Mucosa of gallbladder (tissue), 1 donor: ENCODE measurements around the gene GJA5. TPM values are rescaled to one million over a fixed set of nuclear protein-coding genes. Genes with fewer than 3 reads are reported as not detected.

Source experiments
- DNase-seq: peaks from one replicate; pipeline ENCODE4 v3.0.0-alpha.2; 2020; ENCODE audit warnings: low spot score
- total RNA-seq: library from RNA; stranded (reverse); gene quantifications from one replicate; pipeline ENCODE4 v1.2.1, GENCODE V29; 2021
- donor health status: DM: no; HTN: no; CAD: no.

Gene GJA5
- total RNA-seq, 1 donor from 2014 or later, result 8.8 TPM

DNA sequence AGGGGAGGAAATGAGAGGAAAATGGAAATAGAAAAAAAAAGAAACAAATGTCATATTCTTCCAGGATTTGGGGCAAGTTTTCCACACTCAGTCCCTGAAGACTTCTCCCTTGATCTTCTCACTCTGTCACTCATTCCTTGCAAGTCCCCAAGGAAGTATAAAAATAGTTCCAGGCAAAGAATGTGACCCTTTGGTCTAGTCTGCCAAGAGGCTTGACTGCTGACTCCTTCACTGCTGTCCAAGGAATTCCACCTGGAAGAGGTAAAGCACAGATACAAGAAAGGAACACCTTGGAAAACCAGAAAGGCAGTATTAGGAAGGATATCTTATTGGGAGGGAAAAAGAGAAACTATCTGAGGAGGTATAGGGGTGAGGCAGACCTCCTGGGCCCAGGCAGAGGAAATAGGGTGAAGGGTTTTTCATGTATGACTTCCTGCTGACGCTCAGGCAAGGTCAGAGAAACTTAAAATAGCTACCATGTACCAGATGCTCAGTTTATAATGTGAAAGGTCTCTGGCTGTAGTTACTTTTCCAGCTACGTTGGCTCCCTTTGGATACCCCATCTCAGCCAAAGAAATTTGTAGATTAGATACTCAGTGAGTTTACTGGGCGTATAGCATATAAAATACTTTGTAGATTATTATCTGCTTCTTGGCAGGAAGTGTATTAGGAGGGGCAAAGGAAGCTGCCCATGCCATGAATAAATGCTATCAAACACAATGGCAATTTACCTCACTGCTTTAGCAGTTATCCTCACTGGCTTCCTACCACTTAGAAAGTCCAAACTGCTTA is 2.0 kb upstream of the GJA5 start:
- no peak for DNase-seq

DNA sequence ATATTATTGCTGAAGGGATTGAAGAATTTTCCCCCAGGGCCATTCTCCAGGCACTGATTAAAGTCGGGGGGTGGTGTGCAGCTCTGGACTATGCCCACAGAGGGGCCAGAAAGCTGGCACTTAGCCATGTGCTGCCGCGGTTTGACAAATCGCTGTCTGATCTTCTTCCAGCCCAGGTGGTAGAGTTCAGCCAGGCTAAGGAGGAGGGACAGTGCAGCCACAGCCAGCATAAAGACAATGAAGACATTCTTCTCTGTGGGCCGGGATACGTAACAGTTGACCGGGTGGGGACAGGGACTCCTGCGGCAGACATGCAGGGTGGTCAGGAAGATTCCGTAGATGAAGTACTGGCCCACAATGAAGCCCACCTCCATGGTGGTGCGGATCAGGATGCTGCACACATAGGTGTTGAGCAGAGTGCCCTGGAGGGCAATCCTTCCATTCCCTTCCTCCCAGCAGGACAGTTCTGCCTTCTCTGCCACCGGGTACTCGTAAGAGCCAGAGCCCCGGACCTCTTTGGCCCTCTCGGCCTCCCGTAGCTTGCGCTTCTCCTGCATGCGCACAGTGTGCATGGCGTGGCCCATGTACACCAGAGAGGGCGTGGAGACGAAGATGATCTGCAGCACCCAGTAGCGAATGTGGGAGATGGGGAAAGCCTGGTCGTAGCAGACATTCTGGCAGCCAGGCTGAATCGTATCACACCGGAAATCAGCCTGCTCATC is 1.9 kb downstream of the GJA5 start:
- no peak for DNase-seq

DNA sequence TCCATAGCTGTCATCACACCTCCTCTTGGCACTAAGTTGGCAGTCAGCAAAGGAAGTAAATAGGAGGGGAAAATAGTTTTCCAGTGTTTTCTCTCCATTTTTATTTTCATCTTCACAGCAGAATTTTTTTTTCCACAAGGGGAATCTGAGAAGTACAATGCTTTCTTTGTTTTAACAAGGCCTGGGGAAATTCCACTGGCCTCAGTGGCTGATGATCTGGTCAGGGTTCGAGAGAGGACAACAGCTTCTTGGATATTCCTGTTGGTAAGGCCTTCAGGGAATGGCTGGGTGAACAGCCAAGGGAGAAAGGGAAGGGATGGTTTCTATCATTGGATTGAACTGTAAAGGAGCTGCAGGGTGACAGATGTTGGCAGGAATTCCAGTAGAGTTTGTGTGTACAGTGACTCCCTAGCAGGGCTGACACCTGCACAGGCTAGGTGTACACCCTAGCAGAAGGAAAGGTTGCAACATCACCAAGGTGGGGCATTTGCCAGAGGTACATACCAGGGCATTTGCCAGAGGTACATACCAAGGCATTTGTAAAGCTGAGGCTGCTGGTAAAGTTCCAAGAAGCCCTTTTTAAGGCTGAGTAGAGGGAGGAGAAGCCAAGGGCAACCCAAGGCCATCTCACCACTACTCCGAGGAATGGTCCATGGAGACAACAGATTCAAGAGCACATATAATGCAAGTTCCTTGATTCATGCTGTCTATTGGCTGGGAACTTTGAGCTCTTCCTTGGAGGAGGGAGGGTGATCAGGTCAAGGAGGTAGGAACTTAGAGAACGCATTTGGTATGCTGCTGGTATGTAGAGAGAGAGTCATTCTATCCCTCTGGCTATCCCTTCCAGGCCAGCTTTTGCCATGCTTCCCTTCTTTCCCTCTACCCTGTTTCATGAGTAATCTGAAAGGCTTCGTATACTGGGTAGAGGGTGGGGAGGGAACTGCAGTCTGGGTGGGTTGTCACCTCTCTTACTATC is 3.1 kb downstream of the GJA5 start:
- peak; percentile 36 for DNase-seq

DNA sequence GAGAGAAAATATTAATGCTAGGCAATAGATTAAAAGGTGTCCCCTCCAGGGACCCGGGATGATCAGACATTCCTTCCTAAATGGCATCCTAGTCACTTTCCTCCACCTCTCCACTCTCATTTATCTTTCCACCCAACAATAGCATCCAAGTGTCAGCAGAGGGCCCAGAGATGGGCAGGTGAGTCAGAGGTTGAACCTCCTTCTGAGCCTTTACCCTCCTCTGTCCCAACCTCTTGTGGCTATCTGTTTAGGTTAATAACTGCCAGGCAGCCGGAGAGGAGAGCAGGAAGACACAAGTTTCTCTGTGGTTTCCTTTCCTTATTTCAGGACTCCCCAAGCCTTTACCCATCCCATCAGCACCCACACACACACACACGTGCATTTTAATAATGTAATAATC is 4.1 kb downstream of the GJA5 start:
- DNase-seq, result no peak

DNA sequence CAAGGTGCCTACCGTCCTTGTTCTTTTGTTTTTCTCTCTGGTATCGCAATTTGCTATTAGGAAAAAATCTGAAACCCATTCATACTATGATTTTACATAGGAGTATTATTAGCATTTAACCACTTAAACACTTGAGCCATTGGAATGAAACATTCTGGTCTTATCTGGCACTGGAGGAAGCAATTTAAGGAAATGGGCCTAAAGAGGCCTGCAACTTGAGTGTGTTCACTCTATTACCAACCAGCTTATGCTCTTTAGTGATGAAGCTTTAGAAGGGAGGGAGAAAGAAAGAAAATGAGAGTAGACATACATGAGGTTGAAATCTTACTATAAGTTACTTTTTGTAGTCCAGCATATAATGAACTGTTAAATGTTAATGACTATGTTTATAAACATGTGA is 5.7 kb downstream of the GJA5 start:
- no peak for DNase-seq

DNA sequence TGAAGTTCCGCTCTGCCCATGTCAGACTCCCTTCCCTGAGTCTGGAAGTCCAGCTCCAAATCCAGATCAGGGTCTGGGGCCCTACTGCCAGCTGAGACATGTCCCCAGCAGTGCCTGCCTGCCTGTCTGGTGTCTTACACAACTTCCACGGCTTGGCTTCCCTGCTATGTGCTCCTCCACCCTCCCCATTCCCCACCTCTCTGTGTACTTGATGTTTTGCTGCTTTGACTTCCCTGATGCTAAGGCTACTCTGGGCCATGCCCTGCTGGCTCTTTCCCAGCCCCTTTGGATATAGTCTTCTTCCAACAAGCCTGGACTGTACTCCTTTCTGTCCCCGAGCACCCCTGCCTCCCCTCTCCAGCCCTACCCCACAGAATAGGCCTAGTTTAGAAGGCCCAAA is 7.3 kb downstream of the GJA5 start:
- DNase-seq, result no peak

DNA sequence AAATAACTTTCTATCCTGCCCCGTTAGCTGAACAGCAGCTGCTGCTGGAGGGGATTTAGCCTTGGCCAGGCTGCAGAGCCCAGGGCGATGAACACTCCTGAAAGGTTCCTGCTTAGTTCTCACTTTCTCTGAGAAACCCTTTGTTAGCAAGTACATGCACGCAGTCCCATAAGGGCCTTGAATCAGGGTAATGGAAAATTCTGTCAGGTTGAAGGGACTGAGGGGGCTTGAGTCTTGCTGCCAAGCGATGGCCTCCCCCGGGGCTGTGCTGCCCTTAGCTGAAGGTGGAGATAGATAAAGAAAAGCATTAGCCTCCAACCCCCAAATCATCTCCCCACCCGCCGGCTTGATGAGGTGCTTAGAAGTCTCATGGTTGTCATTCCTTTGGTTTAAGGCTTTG is 7.9 kb downstream of the GJA5 start:
- DNase-seq, result no peak

DNA sequence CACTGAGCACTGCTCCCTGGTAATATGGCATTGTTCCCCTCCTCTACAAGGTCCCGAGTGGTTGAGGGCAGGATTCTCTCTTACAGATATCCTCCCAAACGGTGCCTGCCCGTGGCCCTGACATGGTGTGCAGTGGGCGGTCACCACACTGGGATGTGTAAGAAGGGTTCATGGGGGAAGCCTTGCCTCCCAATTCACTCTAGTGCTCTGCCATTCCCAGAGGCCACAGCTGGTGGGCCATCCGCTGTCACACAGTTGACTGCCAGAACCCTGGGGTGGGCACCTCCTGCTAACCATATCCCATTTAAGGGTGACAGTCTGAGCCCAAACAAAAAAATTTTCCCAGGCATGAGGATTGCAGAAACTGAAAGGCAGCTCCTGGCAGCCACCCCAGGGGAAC is 9.1 kb downstream of the GJA5 start:
- DNase-seq, result no peak

DNA sequence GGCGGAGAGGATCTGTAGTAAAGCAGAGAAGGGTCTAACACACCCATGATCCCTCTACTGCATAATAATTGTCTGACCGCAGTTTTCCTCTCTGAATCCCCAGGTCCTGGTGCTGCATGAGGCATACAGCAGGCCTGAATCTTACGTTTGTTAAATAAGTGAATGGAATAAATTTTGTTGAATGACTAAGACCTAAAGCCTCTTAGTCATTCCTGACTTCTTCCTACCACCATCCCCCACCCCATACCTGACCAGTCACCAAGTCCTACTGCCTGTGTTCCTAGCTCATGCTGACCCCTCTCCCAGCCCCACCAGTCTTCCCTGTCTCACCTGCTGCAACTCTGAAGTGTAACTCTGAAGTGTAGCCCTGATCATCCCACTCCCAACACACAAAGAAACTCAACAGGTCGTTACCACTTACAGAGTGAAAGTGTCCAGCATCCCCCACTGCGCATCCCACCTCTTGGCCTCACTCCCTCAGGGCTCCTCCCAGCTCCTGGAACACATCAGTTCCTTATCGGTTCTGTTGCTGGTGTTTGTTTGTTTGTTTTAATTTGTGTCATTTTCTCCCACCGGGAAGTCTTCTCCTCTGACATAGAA is 9.7 kb downstream of the GJA5 start:
- DNase-seq, result no peak

DNA sequence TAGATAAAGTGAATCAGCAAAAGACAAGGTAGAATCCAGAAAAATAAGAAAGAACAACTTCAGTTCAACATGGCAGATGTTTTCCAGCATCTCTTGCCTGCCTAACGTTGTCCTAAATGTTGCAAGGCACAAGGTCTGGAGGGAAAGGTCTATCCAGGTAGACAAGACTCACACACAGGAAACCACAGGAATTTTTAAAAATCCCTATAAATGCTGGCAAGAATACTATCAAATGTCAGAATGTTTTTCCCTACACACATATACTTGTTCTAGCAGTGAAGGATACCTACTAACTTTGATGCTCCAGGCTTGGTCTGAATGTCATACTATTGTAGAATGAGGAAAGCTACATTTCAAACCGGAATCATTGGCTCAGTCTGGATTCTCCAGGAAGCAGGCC is 10.6 kb downstream of the GJA5 start:
- no peak for DNase-seq

DNA sequence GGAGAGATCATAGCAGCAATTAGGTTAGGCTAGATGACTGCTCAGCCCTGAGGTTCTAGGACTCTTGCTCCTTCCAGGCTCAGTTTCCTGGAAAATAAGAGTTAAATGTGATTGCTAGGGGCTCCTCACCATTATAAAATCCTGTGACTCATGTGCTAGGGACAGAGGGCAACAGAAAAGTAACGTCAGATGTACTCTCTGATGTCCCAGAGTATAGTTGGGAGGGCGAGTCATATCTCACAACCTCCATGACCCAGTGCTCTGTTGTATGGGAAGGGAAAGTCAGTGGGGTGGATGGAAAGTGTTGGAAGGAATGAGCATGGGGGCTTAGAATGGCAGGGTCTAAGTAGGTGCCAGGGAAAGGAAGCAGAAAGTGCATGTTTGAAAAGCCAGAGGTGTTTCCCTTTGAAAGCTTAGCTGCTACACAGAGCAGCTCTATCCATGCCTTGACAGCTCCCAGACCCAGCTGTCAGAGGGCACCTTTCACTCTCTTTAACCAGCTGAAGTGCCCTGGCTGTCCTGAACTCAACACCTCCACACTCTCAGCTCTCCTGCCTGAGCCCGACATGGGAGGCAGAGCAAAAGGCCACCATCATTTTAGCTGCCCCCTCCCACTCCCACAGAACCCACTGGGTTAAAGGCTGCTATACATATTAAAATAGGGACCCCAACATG is 11.6 kb downstream of the GJA5 start:
- DNase-seq, result no peak

DNA sequence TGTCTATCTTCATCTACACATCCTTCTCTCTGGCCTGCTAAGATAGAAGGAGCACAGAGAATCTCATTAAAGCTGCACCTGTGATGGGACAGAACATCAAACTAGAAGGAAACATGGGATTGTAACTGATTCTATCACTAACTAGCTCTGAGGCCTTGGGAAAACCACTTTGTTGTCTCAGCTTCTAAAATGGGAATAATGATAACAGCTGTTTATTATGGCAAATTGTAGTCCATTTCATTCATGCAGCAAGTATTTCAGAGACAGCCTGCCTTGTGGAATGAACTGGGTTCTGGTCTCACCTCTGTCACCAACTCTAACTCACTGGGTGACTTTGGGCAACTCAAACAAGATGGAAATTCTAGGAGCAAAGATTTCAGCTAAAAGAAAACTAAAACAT is 12.4 kb downstream of the GJA5 start:
- no peak for DNase-seq

DNA sequence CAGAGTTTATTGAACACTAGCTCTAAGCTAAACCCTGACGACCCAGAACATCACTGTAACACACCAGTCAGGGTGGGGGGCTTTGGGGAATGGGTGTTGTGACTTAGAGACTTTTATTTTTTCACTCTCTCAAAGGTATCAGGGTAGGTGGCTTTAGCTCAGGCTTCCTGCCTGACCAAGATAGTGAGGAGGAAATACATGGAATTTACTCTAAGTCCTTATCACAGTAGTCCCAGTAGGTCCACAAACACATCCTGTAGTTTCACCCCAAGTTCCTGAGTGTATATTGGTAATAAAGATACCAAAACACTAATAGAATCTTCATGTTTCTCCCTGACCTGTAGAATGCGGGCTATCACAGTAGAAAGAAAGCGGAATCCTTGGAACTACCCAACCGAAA is 15.1 kb downstream of the GJA5 start:
- DNase-seq, result no peak

DNA sequence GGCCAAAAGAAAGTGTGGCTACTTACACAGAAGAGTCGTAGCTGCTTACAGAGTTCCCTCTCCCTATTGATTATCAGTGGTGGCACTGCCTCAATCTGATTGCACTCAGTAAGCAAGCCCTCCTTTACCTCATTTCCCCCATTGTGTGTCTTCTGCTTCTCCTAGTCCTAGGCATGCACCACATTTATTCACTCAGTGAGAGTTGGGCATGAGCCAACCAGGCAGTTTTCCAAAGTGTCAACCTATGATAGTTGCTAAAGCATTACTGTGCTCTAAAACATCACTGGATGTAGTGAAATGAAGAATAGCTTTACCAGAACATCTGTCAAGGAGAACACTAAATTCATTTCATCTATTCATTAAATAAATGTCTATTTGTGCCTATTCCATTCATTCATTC is 19.3 kb downstream of the GJA5 start:
- DNase-seq, result no peak

DNA sequence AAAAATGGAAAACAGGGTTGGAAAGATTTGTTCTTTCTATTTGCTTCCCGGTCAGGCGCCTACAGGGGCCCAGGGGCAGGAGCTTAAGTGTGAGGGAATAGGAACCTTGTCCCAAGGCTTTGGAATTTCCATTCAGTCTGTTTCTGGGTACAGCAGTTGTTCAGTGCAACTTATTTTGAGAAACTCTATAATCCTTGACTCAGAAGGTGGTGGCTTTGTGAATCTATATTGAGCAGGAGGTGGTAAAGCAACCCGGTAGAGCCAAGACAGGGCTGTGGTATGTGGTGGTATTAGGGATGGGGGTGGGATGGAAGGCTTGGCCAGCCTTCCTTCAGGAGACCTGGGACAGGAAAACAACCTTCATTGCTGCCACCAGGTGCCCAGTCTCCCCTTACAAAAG is 20.0 kb downstream of the GJA5 start:
- DNase-seq, result no peak

DNA sequence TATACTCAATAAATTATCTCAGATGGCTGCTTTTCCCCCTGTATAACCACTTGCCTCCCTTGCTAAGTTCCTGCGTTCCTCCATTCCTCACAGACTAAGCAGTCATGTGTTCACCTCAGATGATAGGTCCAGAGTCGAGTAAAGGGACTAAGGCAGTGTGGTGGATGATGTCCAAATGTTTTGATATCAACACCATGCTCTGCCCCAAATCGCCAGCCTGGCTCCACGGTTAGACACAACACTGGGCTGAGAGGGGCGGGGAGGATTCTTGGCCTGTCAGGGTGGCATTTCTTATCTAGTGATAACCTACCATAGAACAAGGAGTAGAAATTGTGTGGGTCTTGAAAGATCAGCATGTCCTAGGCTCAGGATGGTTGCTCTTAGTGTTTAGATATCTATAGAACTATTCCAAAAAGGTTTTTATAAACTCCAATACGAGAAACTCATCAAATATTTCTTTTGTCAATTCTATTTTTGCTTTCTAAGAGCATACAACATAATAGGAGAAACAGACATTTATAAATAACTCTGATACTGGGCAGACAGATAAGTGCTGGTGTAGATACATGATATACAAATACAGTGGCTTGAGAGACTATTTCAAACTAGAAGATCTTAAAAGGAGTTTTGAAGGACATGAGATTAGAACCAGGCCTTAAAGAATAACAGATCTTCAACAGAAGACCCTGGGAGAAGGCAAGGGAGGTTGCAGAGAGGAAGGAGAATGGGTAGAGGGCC is 21.5 kb downstream of the GJA5 start:
- DNase-seq, result no peak

DNA sequence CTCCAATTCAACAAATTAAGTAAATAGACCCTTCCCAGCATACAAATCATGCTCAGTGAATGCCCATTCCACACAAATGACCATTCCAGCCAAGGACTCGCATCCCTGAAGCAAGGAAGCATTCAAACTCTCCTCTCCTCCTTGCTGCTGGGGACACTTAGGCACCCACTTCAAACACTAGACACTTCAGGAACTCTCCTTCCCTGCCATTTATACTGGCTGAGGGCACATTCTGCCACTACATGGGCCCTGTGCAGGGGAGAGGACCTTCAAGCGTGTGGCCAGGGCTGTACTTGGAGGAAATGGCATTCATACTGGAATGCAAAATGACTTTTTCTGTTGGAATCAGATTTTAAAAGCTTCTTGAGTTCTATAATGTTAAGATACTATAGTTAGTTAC is 22.3 kb downstream of the GJA5 start:
- no peak for DNase-seq

DNA sequence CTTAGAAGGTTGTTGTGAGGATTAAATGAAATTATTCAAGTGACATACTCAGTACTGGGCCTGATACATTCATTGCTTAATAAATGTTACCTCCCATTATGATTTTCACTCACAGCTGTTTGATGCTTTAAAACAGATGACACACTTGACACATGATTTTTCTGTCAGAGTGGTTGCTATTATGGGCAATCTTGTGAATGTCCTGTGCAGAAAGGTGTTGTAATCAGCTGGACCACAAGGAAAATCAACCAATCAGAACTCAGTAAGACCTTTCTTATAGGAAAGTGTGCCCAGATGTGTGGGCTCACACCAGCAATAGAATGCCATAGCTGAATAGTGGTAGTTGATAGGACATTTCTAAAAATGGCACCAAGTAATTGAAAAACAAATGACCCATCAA is 23.5 kb downstream of the GJA5 start:
- no peak for DNase-seq

DNA sequence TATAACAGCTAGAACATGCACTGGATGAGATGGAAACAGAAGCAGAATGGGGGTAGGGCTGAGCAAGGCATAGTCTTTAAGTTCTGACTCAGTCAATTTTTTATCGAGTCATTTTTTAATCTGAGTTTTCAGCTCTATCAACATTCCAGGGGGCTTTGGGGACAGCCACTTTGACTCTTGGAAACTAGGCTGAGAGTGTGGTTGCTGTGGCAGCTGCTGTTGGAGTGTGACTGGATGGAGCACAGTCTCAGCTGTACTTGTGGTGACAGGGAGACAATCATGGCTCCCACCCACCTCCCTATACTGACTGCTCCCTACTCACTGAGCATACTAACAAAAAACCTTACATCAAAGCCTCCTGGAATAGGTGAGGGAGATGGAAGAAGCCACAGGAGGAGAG is 25.0 kb downstream of the GJA5 start:
- DNase-seq, result no peak

DNA sequence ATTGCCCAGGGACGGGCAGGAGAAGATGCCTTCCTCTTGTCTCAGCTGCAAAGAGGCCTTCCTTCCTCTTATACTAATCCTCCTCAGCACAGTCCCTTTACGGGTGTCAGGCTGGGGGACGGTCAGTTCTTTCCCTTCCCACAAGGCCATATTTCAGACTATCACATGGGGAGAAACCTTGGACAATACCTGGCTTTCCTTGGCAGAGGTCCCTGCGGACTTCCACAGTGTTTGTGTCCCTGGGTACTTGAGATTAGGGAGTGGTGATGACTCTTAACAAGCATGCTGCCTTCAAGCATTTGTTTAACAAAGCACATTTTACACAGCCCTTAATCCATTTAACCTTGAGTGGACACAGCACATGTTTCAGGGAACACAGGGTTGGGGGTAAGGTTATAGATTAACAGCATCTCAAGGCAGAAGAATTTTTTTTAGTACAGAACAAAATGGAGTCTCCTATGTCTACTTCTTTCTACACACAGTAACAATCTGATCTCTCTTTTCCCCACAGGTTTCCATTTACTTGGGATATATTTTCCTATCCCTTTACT is 26.0 kb downstream of the GJA5 start:
- peak; percentile 35 for DNase-seq
